Measurements from ENCODE around the gene MYBPC2.
A peak's percentile ranks its signal among the peaks of the same experiment; 100 is the strongest.

Gene MYBPC2

DNA sequence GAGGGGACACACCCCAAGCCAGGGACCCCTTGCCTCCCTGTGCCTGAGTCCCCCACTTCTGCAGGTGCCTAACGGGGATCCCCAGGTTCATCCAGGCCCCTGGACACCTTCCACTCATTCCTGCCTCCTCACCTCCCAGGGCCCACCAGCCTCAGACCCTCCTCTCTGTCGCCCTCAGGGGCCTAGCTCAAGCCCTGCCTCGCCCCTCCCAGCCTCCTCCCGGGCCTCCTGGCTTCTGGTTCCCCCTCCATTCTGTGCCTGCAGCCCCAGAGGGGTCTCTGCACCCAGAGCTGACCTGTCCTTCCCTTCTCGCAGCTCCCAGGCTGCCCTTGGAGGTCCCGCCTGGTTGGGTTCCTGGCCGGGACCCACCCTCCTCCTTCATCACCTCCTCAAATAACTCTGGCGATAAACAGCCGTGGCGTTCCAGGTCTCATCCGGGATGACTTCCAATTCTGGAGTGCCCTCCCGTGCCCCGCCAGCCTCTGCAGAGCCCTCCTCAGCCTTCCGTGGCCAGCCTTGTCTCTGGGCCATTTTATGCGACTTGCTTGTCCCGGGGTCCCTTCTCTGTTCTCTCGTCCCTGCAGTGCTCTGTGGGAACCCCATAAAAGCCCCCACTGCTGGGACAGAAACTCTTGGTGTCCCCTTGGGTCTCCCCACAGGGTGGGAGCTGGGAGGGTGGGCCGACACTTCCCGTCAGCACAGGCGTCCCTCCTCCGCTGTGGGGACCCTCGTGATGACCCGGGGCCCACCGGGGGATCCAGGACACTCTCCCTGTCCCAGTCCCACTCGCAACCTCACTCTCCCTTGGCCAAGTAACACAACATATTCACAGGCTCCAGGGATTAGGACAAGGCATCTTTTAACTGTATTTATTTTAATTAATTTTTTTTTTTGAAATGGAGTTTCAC lies 69.1 kb downstream of the MYBPC2 start:
- no peak for DNase-seq

DNA sequence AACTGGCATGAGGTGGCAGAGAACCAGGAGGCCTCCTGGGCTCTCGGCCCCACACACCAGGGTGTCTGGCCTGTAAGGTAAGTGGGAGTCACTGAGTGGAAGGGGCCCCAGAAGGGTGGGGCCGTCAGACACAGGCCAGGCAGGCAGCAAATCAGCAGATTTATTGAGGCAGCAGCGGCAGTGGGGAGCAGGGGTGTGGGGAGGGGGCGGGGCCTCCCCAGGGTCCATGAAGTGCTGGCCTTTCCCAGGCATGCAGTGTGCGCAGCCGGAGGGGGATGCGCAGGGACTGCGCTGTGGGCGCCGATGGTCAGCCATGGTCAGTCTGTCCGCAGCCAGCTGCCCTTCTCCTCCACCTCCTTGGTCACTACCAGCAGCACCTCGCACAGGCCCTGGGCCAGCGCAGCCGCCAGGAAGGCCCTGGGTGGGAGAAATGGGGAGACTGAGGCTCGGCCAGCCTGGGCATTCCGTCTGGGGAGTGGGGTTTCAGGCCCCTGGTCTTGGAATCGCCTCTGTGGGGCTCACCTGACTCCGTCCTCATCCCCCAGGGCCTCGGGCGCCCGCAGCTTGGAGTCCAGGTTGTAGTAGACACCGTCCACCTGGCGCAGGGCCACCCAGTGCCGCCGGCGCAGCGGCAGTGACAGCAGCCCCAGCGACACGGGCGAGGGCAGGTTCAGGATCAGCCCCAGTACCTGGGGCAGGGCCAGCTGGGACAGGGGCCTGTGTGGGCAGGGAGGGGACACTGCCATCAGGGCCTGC lies 73.3 kb downstream of the MYBPC2 start:
- no peak for DNase-seq

DNA sequence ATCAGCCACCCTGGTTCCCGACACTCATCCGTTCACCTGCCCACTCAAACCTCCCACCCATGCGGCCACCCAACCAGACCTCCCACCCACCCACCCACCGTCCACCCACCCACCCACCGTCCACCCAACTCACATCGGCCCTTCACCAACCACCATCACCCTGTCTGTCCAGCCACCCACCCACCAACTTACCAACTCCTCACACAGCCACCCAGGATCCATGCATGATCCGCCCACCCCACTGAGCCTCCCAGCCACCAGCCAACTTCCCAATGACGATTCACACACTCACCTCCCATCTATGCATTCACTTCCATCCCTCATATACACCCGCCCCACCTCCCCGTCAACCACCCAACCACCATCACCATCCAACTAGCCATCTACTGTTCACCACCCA lies 74.0 kb downstream of the MYBPC2 start:
- DNase-seq, result no peak

DNA sequence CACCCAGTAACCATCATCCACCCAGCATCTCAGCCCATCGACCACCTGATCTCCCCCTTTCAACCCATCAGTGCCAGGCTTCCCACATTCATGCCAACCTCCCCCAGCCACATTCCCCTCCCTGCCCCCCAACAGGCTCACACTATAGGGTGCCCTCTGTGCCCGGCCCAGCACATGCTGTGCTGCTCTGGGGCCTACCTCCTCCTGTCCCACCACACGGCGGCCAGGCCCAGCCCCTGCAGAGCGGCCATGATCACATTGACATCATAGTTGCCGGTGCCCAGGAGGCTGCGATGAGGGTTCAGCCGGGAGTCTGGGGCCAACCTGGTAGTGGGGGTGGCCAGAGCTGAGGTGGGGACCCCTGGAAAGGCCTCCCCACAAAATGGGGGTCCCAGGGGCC lies 74.7 kb downstream of the MYBPC2 start:
- DNase-seq, result no peak

DNA sequence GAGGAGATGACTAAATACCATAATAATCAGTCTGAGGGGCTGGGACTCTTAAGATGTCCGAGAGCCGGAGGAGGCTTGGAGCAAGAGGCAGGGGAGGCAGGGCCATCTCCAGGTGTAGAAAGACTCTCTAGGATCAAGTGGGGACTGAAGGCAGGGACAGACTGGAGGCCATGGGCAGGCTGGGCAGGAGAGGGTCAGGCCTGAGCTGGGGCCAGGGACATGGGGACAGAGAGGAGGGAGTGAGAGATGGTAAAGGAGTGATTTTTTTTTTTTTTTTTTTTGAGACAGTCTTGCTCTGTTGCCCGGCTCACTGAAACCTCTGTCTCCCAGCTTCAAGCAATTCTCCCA lies 76.1 kb downstream of the MYBPC2 start:
- DNase-seq, result no peak

DNA sequence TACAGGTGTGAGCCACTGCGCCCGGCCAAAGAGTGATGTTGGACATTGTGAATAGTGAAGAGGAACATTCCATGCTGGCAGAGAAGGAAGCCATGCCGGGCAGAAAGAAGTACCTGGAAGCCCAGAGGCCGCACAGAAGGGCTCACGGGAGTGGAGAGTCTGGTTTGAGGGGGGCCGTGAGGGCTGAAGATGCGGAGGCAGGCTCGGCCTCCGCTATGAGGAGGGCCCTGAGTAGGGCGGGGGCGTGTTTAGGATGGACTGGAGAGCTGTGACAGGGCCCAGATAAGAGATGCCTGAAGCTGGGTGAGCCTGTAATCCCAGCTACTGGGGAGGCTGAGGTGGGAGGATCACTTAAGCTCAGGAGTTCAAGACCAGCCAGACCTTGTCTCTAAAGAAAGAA lies 76.7 kb downstream of the MYBPC2 start:
- no peak for DNase-seq

DNA sequence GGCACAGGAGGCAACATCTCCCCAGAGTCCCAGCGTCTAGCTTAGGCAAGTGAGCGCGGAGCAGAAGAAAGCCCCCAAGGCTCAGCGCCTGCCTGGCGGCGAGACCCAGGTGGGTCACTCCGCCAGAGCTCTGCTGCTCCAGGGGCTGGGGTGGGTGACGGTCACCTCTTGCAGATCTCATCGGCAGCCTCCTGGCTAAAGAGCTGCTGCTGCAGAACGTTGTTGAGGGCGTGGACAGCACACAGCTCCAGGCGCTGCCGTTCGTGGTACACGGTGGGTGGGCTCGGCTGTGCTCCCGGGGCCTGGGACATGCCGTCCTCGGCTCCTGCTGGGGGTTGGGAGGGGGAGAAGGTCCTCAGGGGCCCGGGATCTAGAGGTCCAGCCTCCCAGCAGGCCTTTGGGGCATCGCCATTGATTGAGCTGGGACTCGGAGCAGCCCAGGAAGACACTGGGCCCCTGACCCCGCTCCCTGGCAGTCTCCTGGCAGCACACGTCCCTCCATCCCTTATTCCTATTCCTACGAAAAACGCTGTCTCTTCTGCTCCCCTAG lies 77.5 kb downstream of the MYBPC2 start:
- peak; percentile 71 for DNase-seq

DNA sequence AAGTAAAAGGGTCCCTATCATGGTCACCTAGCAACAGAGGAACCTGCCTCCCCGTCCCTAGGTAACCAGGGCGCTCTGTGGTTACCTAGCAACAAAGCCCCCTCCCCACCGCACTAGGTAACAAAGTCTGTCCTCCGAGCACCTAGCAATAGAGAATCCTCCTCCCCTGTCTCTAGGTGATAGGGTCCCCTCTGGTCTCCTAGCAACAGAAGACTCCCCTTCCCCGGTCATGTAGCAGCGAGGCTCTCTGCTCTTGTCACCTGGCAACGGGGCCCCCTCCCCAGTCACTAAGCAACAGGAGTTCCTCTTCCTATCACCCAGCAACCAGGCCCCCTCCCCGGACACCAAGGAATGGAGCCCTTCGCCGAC lies 78.0 kb downstream of the MYBPC2 start:
- DNase-seq, result peak; percentile 97

DNA sequence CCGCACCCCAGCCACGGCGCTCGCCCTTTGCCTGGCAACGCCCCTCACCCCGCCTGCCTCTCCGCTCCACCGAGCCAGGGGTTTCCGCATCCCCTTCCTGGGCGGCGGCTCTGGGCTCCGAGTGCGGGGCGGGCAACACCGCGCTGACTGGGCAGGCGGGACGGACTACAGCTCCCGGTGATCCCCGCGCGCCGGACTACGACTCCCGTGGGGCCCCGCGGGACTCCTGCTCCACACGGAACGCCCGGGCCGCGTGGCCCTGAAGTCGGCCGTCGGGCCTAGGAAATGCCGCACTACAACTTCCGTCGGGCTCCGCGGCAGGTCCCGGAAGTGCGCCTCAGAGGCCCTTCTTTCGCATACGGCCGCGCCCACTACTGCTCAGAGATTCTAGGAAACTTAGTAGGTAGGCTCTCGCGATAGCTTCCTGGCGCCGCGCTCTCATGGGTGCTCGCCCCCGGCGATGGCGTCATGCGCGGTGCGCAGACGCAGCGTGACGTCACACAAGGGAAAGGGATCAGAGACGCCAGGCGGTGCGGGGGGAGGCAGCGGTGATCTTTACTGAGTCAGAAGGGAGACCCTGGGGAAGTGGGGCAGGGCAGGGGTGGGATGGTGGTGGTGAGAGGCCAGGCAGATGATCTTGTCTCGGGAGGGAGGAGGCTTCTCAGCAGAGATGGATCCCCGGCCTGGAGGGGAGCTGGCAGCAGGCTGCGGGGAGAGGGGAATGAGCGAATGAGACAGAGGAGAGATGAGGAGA lies 78.6 kb downstream of the MYBPC2 start, which contains the start of gene JOSD2:
JOSD2 (minus strand) TSS at position 123 of the 754 bp plus-strand sequence. CDS start 760 bp downstream, outside the sequence.
- peak; percentile 99 for DNase-seq

DNA sequence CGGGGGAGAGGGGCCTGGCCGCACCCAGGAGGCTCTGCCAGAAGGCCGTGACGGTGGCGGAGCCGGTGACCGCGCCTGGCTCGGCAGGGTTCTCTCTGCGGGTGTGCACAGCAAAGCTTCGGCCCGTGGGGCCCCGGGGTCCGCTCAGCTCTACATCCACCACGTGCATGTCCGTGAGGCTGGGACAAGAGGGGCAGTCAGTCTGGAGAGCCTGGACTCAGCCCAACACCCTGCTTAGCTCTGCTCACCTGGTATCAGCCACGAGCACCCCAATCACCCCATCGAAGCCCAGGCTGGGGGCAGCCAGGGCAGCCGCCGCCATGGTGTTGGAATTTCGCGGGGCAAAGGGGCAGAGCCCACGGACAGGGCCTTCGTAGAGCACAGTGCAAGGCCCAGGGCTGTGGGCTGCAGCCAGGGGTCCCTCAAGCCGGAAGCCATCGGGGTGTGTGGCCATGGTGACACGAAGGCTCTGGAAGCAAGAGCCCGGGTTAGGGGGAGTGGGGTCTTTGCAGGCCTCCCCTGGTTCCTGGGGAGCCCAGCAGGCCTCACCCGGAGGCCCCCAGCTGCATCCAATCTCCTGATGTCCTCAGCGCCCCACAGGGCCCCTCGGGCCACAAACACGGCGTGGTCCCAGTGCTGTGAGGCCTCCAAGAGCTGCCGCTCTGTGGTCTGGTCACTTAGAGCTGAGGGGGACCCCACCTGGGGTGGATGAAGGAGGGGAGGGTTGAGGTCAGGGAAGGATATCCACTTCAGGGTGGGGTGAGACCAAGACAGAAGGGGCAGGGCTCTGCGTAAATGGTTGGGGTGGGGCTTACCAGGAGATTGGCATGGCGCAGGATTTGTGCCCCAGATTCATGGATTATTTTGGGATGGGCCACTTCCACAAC lies 79.7 kb downstream of the MYBPC2 start:
- no peak for DNase-seq

DNA sequence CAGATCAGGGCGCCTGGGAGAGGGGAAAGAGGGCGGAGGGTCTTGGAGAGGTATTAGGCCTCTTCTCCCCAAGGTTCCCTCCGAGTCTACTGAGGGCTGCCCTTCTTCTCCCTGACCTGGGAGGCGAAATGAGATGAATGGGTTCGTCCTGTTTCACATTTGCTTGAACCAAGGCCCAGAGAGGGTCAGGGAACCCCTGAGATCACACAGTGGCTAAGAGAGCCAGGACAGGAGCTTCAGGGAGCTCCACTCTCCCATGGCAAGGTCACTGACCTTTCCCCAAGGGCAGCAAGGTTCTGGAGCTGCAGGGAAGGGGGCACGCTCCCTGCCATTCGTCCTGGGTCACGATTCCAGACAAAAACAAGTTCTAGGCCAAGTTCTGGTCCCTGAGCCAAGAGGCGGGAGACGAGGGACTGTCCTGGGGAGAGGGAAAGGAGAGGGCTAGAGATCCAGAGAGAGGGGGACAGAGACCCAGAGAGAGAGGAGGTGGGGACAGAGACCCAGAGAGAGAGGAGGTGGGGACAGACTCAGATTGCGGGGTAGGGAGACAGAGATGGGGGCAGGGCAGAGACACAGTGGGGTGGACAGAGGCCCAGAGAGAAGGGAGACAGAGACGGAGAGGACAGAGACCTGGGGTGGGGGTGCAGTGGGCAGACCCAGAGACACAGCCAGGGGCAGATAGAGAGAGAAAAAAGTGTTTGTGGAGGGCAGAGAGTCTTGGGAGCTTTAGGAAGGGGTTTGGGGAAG lies 80.5 kb downstream of the MYBPC2 start:
- no peak for DNase-seq

DNA sequence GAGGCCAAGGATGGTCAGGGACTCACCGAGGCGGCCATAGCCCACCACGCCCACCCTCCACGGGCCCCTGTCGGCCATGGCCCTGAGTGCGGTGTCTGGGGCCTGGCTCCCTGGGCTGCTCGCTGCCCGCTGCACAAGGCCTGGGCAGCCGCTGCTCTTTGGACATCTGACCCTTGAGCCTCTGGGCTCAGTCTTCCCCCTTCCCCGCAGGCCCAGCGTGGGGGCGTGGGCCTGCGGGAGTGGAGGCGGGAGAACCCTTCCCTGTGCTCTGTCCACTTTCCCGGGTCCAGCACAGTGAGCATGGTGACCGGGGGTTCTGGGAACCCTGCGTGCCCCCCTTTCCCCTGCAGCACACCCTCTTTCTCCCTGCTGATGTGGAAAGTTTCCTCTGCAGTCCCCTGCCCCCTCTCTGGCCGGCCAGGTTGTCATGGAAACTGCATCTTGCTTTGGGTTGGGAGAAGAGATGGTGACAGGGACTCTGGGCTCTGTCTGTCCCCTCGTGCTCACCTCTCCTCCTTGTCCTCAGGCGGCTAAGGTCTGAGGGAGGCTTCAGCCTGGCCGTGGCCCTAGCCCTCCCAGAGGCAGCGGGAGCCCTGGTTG lies 81.2 kb downstream of the MYBPC2 start, which contains the start of gene ASPDH:
ASPDH (minus strand) TSS at position 168 of the 600 bp plus-strand sequence; CDS start at position 78, 90 bp downstream.
- DNase-seq, result peak; percentile 63

DNA sequence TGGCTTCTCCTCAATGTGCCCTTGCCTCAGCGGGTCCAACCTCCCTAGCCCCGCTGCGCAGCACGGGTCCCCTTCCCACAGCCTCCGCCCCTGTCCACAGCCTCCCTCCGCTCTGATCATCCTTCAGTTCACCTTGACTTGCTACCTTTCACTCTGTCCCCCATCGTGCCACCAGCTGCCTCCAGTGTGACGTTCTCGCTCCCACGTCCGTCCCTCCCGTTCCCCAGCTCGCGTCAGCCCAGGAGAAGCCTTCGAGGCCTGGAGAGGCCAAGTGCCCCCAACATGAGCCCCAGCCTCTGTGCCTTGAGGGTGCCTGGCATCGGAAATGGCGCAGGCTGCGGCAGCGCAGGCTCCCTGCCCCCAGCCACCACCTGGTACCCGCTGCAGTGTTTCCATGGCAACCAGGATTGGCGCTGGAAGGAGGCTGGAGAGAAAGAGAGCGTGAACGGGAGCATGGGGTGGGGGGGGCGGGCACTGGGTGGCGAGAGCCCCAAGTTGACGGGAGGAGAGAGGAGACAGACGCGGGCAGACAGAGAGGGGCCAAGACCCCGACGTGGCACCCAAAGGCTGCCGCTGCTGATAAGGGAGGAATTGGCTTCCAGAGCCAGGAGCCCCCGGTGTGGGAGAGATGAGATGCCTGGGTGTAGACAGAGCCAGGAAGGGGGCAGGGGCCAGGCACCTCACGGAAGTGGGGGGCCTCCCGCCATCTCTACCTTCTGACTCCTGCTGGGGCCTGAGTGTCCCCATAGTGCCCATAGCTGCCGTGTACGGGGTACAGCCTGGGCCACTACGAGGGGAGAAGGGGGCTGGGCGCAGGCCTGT lies 81.9 kb downstream of the MYBPC2 start:
- DNase-seq, result peak; percentile 83

DNA sequence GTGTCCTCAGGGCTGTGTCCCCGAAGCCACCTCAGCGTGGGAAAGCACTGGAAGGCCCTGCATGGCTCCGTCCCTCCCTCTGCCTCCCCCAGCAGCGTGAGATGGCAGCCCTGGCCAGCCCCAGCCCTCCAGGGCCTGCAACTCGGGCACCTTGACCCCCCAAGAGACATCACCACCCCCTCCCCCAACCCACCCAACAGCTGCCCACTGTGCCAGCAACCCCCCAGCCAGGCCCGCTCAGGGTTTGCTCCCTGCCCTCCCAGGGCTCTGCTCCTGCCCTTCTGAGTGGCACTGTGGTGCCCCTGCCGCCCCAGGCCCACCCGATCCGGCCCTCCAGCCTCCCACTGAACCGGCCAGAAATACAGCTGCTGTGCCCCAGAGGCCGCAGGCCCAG lies 82.5 kb downstream of the MYBPC2 start:
- no peak for DNase-seq

Data from eye (tissue), 1 donor.